GM12892 (cell line): ENCODE data around the gene PCDHGA3.

Experiments
- POLR2A ChIP-seq: IDR thresholded peaks from 2 replicates; pipeline ENCODE4 v1.6.1; 2011; ENCODE audit warnings: low read depth, low read length, control low read depth
- POLR2AphosphoS5 ChIP-seq: IDR thresholded peaks from 2 replicates; pipeline ENCODE4 v1.6.1; 2011; ENCODE audit warnings: low read depth, low read length, control low read depth
- TAF1 ChIP-seq: IDR thresholded peaks from 2 replicates; pipeline ENCODE4 v1.6.1; 2011; ENCODE audit warnings: low read depth, mild to moderate bottlenecking, control low read depth, low read length, borderline replicate concordance

DNA sequence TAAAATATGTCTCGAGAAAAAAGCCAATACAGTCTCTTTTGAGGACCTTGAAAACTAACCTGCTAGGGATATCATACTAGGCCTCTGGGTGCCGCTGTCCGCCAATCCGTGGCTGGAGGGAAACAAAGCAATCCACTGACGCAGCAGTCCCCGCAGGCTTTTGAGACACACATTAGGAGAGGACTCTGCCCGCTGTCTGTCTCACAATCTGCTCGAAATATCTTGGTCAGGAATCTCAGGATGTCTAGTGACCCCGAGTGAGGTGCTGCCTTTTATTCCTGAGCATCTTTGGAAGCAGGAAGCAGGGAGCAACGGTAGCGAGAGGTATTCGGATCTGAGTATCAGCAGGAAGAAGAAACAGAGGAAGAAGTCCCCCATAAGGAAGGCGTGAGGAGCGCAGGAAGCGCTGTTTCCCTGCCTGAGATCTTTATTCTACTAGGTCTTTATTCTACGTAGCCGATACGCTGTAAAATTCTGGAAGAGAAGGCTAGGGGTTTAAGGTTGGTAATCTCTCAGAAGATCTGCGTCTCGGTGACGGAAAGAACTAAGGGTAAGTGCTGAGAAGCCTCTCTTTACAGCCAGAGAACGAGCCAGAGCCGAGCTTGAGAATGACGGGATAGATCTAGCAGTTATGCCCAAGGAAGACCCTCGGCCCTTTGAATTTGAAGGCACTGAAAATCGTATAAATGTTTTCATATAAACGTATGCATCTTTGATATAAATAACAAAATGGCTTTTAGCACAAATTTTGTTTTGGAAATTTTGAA lies 17.4 kb upstream of the PCDHGA3 start:
- TF ChIP-seq TAF1: no peak
- peak; percentile 30; the same call in 1 of the 2 replicates for TF ChIP-seq POLR2A
- TF ChIP-seq POLR2AphosphoS5: no peak
